Gastroesophageal sphincter (tissue), 4 donors: ENCODE results near the gene STX7. TPM values are rescaled to one million over a fixed set of nuclear protein-coding genes. Genes with fewer than 3 reads are reported as not detected.

ENCODE experiments used
- ATAC-seq: fragments of 150-250 bp; one replicate; pipeline ENCODE4 v1.9.1; 2016; ENCODE audit warnings: mild to moderate bottlenecking, moderate library complexity
- H3K27ac ChIP-seq, 4 donors: fragments of 200-600 bp; sonication (generic) in 3 of 4; 1 replicate in 3 of 4; 2 replicates in 1 of 4; pipeline ENCODE4 v1.5.1; 2016 to 2019
- H3K27me3 ChIP-seq: fragments of 200-600 bp; sonication (generic); one replicate; pipeline ENCODE4 v1.5.1; 2019
- H3K36me3 ChIP-seq, 2 donors: fragments of 200-600 bp; sonication (generic); one replicate each; pipeline ENCODE4 v1.5.1; 2019; ENCODE audit warnings: control low read depth in 1 of 2
- H3K4me1 ChIP-seq, 3 donors: fragments of 200-600 bp; sonication (generic); 1 replicate in 2 of 3; 2 replicates in 1 of 3; pipeline ENCODE4 v1.5.1; 2016 to 2019; ENCODE audit warnings: control low read depth in 2 of 3
- H3K4me3 ChIP-seq, 2 donors: fragments of 200-600 bp; sonication (generic); one replicate each; pipeline ENCODE4 v1.5.1; 2019; ENCODE audit warnings: mild to moderate bottlenecking in 1 of 2, moderate library complexity in 1 of 2
- H3K9me3 ChIP-seq, 3 donors: fragments of 200-600 bp; sonication (generic); one replicate each; pipeline ENCODE4 v1.5.1; 2017 to 2019; ENCODE audit warnings: control low read depth in 2 of 3
- EP300 ChIP-seq: sonication (generic); formaldehyde crosslinking; IDR thresholded peaks from one replicate; pipeline ENCODE4 v1.6.1; 2017; ENCODE audit warnings: antibody characterized with exemption, mild to moderate bottlenecking
- POLR2A ChIP-seq, 2 donors: fragments of 450-650 bp; IDR thresholded peaks; one replicate each; pipeline ENCODE4 v1.6.1; 2017; ENCODE audit warnings: antibody characterized with exemption in 2 of 2, mild to moderate bottlenecking in 2 of 2, moderate library complexity in 1 of 2
- POLR2AphosphoS5 ChIP-seq: sonication (generic); formaldehyde crosslinking; IDR thresholded peaks from one replicate; pipeline ENCODE4 v1.6.1; 2017; ENCODE audit warnings: antibody characterized with exemption
- WGBS, 2 donors: methylation state at CpG; one replicate each; pipeline ENCODE4 v1.1.5; 2018; ENCODE audit warnings: low coverage in 1 of 2; 5-methylcytosine and 5-hydroxymethylcytosine counted together
- total RNA-seq, 4 donors: library from RNA; depleted of rRNA; stranded (reverse); fragments of >200 nt; gene quantifications; one replicate each; pipeline ENCODE4 v1.1.0, GENCODE V29; 2016
- TF ChIP-seq, protein P1 (sequence below), 4 experiments: fragments of 200-600 bp in 2 of 4; fragments of 450-650 bp in 2 of 4; sonication (generic) in 1 of 4; IDR thresholded peaks; one replicate each; pipeline ENCODE4 v1.5.1; 2017 to 2019; ENCODE audit warnings: antibody characterized with exemption in 4 of 4, mild to moderate bottlenecking in 2 of 4, moderate library complexity in 2 of 4

STX7 gene
- total RNA-seq, 4 donors from 2014 or later = 59.5 to 102 (median 65.3) TPM

GRCh38 chr6:132471787-132472186, 41.1 kb downstream of the STX7 start:
- Histone ChIP-seq H3K4me1 (peaks cover 0 to 12% (median 0%) of the 10 kb centered on the region in 3 donors), H3K36me3 (peaks cover 0 to 62% of the 10 kb centered on the region in 2 donors), H3K27me3 (no peaks in the 10 kb centered on the region), H3K9me3 (no peaks in the 10 kb centered on the region), H3K27ac (no peak overlapping the region), H3K4me3 (no peak overlapping the region)
- ATAC-seq = no peak
- 90 to 100% methylated on average over 2 to 3 of the region's 3 CpGs for WGBS, 2 donors
- no peak for TF ChIP-seq POLR2AphosphoS5
- TF ChIP-seq EP300 = no peak
- TF ChIP-seq POLR2A (IDR thresholded peaks at IDR 0.05) = no peak
- TF ChIP-seq, protein P1, sequence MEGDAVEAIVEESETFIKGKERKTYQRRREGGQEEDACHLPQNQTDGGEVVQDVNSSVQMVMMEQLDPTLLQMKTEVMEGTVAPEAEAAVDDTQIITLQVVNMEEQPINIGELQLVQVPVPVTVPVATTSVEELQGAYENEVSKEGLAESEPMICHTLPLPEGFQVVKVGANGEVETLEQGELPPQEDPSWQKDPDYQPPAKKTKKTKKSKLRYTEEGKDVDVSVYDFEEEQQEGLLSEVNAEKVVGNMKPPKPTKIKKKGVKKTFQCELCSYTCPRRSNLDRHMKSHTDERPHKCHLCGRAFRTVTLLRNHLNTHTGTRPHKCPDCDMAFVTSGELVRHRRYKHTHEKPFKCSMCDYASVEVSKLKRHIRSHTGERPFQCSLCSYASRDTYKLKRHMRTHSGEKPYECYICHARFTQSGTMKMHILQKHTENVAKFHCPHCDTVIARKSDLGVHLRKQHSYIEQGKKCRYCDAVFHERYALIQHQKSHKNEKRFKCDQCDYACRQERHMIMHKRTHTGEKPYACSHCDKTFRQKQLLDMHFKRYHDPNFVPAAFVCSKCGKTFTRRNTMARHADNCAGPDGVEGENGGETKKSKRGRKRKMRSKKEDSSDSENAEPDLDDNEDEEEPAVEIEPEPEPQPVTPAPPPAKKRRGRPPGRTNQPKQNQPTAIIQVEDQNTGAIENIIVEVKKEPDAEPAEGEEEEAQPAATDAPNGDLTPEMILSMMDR (IDR thresholded peaks at IDR 0.05) = no peak

GRCh38 chr6:132466952-132467351, 46.0 kb downstream of the STX7 start:
- H3K27me3 ChIP-seq = no peaks in the 10 kb centered on the region
- peaks cover 0 to 92% of the 10 kb centered on the region in 2 donors for H3K36me3 ChIP-seq
- TF ChIP-seq POLR2AphosphoS5 (no peak), POLR2A (IDR thresholded peaks at IDR 0.05) (no peak), EP300 (no peak)
- TF ChIP-seq, protein P1 (IDR thresholded peaks at IDR 0.05) = no peak
- 37 to 65% methylated on average over 3 of the region's 3 CpGs for whole genome bisulfite sequencing, 2 donors
- no peak overlapping the region for H3K4me3 ChIP-seq
- H3K4me1 ChIP-seq = peaks cover 0 to 12% (median 0%) of the 10 kb centered on the region in 3 donors
- peak; percentile 82 for ATAC-seq
- H3K27ac ChIP-seq = no peak overlapping the region
- H3K9me3 ChIP-seq = no peaks in the 10 kb centered on the region

- Histone ChIP-seq H3K4me1 (peaks cover 0 to 12% (median 0%) of the 10 kb centered on the region in 3 donors), H3K9me3 (no peaks in the 10 kb centered on the region), H3K27ac (no peak overlapping the region), H3K4me3 (no peak overlapping the region), H3K27me3 (no peaks in the 10 kb centered on the region), H3K36me3 (peaks cover 0 to 92% of the 10 kb centered on the region in 2 donors)
- WGBS, 2 donors = 70% methylated on average over 5 of the region's 5 CpGs
- no peak for ATAC-seq
- no peak for TF ChIP-seq POLR2A (IDR thresholded peaks at IDR 0.05)
- no peak for TF ChIP-seq EP300
- TF ChIP-seq, protein P1 (IDR thresholded peaks at IDR 0.05) = no peak
- TF ChIP-seq POLR2AphosphoS5 = no peak
Measured at GRCh38 chr6:132465530-132466485, 47.1 kb downstream of the STX7 start.

- no peak overlapping the region for H3K4me3 ChIP-seq
- WGBS, 2 donors = 81 to 84% methylated on average over 5 of the region's 5 CpGs
- peaks cover 0 to 92% of the 10 kb centered on the region in 2 donors for H3K36me3 ChIP-seq
- TF ChIP-seq EP300 = no peak
- H3K9me3 ChIP-seq = no peaks in the 10 kb centered on the region
- peaks cover 0 to 12% (median 0%) of the 10 kb centered on the region in 3 donors for H3K4me1 ChIP-seq
- ATAC-seq = no peak
- no peaks in the 10 kb centered on the region for H3K27me3 ChIP-seq
- H3K27ac ChIP-seq = no peak overlapping the region
Measured at GRCh38 chr6:132464538-132465256, 48.2 kb downstream of the STX7 start.

- H3K27ac ChIP-seq = no peak overlapping the region
- no peaks in the 10 kb centered on the region for H3K27me3 ChIP-seq
- TF ChIP-seq, protein P1 (IDR thresholded peaks at IDR 0.05) = no peak
- TF ChIP-seq POLR2A (IDR thresholded peaks at IDR 0.05) = no peak
- no peak for TF ChIP-seq EP300
- TF ChIP-seq POLR2AphosphoS5 = no peak
- no peaks in the 10 kb centered on the region for H3K9me3 ChIP-seq
- H3K36me3 ChIP-seq = peaks cover 3 to 93% of the 10 kb centered on the region in 2 donors
- peaks cover 0 to 8% (median 0%) of the 10 kb centered on the region in 3 donors for H3K4me1 ChIP-seq
- H3K4me3 ChIP-seq = no peak overlapping the region
- WGBS, 2 donors = 95% methylated on average over 2 to 6 of the region's 6 CpGs
- ATAC-seq = no peak
Measured at GRCh38 chr6:132461958-132462357, 51.0 kb downstream of the STX7 start.
